ACHN (cell line): ENCODE data around the gene ACAD9.
"Not testable (repeated sequence)": the region's sequence is repeated elsewhere in the genome, so short reads cannot be mapped to it uniquely, and the experiment has no call there.

ENCODE experiments used
- DNase-seq: peaks from one replicate; pipeline ENCODE4 v3.0.0-alpha.2; 2015
- in situ Hi-C: cut with HindIII; loops from 2 replicates; pipeline ENCODE4 v1.10.0; 2017; ENCODE audit warnings: low sequenced_read_pairs, low pct_ligation_motif_present, low pct_unique_long_range_greater_than_20kb

Gene ACAD9

GRCh38 chr3:128922804-128923459, 43.5 kb downstream of the ACAD9 start:
- no peak for DNase-seq
- in situ Hi-C loops = no loop called here

DNA sequence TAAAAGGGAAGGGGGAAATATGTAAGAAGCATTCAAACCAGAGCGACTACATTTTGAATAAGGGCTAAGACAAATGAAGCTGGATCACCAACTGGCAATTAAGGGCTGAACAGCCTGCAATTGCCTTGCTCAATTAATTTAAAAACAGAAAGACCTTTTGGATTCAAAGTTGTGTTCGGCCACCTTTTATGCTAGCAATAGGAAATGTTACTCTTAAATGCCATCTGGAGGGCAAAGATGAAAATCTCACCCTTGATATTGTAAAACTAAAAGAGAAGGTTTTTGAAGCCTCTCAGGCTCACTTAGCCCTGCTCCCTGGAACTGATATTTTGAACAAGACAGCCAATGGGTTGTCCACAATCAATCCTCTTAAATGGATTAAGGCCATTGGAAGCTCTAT, 44.2 kb downstream of the ACAD9 start:
- no peak for DNase-seq
- in situ Hi-C loops = no loop called here

- in situ Hi-C loops, DNase-seq: not testable (repeated sequence)
These were observed 44.6 kb downstream of the ACAD9 start for GRCh38 chr3:128923986-128924385.

- in situ Hi-C loops = no loop called here
These were observed 49.9 kb downstream of the ACAD9 start for GRCh38 chr3:128929364-128929763.

GRCh38 chr3:128931046-128931445, 51.6 kb downstream of the ACAD9 start:
- no peak for DNase-seq
- in situ Hi-C loops = no loop called here

More at GRCh38 chr3:128929364-128929763, 49.9 kb downstream of the ACAD9 start:
- DNase-seq = no peak

DNA sequence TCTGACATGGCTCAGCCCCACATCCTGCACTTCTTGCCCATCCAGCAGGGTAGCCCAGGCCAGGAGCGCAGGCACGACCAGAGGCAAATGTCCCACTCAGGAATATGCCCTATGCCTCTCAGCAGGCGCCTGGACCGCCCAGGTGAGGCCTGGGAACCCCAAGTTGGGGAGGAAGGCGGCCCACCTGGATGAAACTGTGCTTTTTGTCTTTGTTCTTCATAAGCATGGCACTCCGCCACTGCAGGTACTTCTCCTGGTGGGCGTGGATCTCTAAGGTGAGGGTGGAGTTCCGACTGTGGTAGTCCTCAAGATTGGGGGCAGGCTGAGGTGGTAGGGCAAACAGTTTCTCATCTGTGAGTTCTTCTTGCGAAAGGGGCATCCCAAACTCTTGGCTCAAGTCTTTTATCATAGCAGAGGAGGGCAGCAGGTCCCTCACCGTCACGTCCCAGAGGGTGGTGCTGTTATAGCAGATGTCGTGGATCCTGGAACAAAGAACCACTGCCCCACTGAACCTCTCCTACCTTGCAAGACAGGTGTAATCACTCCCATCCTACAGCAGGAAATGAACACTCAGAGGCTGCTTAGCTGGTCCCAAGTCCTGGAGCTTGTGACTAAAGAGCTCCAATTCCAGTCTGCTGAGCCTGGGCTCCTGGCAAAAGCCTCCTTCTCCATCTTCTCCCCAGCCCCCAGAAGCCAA, 53.2 kb downstream of the ACAD9 start:
- DNase-seq = no peak
- in situ Hi-C loops = no loop called here

- in situ Hi-C loops = no loop called here
- no peak for DNase-seq
These were observed 53.9 kb downstream of the ACAD9 start for GRCh38 chr3:128933213-128933921.

DNA sequence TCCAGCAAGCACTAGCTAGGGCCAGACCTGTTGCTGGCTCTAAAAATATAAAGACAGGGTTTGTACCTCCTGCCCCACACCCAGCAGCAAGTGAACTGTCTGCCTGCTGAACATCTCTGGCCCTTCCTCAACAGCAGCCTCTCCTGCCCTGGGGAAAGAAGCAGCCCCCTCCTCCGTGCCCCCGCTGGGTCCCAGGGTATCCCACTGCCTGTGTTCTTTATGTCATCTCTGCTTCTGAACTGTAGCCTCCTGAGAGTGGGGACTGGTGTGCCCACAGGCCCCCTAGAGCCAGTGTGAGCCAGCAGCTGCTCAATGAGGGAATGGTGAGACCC, 54.5 kb downstream of the ACAD9 start:
- DNase-seq = no peak
- in situ Hi-C loops = no loop called here

DNA sequence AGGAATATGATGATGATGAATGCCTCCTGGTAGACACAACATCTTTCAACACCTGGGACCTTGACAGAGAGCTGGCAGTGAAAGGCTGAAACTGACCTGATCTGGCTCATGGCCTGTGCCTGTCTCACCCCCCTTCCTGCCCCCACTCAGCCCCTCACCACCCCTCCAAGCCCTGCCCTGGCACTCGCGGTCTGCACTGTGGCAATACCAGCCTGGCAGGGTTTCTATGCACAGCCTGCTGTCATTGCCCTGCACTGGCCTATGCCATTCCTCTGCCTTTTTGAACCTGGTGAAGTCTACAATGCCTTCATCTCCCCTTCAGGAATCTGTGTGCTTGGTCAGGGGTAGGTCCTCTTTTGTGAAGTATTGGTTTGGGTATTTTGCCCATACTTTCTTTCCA, 56.5 kb downstream of the ACAD9 start:
- DNase-seq = no peak
- in situ Hi-C loops = no loop called here

DNA sequence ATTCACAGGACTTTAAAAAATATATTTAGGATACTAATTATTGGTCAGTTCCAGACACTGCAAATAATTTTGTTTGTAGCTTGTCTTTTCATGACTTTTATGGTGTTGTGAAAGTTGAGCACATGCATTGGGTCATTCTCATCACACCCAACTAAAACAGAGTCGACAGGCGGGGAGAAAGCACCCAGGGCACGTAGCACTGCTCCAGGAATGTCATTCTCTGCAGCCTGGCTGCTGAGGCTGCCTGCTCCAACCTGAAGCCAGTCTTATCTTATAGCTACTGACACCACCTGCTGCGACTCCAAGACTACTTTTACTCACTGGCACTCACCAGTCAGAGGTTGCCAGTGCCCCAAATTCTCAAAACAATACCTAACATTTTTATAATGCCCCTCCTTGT, 56.9 kb downstream of the ACAD9 start:
- DNase-seq = no peak
- in situ Hi-C loops = no loop called here

GRCh38 chr3:128940252-128940651, 60.8 kb downstream of the ACAD9 start:
- in situ Hi-C loops = no loop called here
- no peak for DNase-seq

DNA sequence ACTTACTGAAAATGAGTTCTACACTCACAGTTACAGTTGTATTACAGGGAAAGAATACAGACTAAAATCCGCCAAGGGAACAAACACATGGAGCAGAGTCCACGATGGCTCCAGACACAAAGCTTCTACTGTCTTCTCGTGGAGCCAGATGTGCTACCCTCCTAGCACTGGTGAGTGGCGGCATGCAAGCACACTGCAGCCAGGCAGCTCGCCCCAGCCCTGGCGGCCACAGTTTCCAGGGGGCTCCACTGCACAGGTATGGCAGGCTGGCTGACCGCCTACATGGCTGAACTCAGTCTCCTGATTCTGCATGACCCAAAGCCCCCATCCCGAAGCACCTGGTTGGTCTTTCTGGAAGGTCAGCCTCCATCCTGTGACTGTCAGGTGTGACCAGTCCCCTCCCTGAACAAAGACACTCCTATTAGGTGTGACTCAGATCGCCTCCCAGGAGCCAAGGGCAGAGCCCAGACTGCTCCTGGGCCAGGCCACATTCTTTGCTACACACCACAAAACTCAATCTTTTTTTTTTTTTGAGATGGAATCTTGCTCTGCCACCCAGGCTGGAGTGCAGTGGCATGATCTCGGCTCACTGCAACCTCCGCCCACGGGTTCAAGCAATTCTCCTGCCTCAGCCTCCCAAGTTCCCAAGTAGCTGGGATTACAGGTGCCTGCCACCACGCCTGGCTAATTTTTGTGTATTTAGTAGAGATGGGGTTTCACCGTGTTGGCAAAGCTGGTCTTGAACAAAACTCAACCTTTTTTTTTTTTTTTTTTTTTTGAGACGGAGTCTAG, 62.9 kb downstream of the ACAD9 start:
- in situ Hi-C loops = no loop called here
- DNase-seq = no peak

- in situ Hi-C loops = no loop called here
These were observed 65.8 kb downstream of the ACAD9 start for GRCh38 chr3:128945041-128945877.

GRCh38 chr3:128945878-128946175, 66.4 kb downstream of the ACAD9 start:
- no peak for DNase-seq
- in situ Hi-C loops = no loop called here

More at GRCh38 chr3:128945041-128945877, 65.8 kb downstream of the ACAD9 start:
- no peak for DNase-seq

DNA sequence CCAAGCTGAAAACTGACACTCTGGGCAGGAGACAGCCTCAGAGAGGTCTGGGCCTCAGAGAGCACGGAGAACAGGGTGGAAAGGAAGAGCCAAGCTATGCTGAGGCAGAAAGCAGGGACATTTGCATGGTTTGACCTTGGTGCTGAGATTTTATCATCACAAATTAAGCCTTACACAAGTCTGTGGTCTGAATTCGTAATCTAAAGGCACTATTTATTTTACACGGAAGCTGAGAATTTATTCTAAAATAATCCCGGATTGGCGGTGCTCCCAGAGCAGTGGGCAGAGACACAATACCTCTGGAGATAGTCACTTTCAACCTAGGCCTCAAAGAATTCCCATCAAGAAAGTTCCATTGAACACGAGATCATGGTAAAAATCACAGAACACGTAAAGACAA, 67.0 kb downstream of the ACAD9 start:
- in situ Hi-C loops = no loop called here
- DNase-seq = no peak

- no peak for DNase-seq
- in situ Hi-C loops = no loop called here
These were observed 69.7 kb downstream of the ACAD9 start for GRCh38 chr3:128949158-128949557.

DNA sequence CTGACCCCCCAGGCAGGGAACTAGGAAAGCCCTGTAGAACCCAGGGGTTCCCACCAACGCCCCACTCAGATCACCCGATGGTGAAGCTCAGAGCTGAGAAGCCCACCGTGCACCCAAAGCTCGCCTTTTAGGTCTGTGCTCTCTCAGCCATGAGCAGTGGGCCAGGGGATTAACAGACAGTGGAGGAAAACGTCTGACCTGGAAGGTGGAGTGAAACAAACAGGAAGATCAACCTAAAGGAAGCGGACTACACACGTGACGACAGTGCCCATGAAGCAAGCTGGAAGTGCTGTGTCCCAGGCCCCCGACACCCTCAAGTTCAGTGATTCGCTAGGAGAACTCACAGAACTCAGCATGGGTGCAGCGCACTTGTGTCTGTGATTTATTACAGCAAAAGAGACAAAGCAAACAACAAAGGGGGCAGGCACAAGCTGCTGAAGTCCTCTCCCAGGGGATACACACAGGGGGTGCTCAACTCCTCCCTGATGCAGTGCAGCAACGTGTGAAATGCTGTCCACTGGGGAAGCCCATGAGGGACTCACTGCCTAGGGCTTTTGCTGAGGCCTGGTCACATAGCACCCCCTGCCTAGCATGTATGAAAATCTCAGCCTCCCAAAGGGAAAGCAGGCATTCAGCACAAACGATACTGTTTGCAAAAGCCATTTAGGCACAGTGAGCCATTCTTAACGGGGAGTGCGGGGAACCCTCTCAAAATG, 71.0 kb downstream of the ACAD9 start:
- DNase-seq = peak; percentile 33
- in situ Hi-C loops = no loop called here

DNA sequence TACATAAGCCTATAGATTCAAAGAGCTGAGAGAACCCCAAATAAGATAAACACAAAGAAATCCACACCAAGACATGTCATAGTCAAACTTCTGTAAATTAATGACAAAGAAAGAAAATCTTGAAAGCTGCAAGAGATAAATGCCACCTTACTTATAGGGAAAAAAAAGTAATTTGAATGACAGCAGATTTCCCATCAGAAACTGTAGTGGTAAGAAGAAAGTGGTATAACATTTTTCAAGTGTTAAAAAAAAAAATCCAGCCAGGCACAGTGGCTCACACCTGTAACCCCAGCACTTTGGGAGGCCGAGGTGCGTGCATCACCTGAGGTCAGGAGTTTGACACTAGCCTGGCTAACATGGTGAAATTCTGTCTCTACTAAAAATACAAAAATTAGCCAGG, 77.0 kb downstream of the ACAD9 start:
- DNase-seq = no peak
- in situ Hi-C loops = no loop called here
